Endometrial microvascular endothelial cells (primary cell): ENCODE measurements around the gene AK8. TPM values are rescaled to one million over a fixed set of nuclear protein-coding genes. Genes with fewer than 3 reads are reported as not detected.

Experiments
- in situ Hi-C: cut with HindIII; loops from 2 replicates; pipeline ENCODE4 v1.10.0; 2017; ENCODE audit warnings: low sequenced_read_pairs, low pct_unique_long_range_greater_than_20kb; ENCODE audit errors: inconsistent ontology term
- total RNA-seq: library from RNA; depleted of rRNA; stranded (reverse); fragments of >200 nt; gene quantifications from one replicate; pipeline ENCODE4 v1.2.3, GENCODE V29; 2015; ENCODE audit errors: inconsistent ontology term

AK8 gene
- total RNA-seq, 1 donor from 2014 or later: not detected

GRCh38 chr9:132809677-132810271 lies 68.3 kb downstream of the AK8 start:
- in situ Hi-C loops: no loop called here

- in situ Hi-C loops: no loop called here
These were observed 69.4 kb downstream of the AK8 start for GRCh38 chr9:132808645-132809044.

GRCh38 chr9:132806723-132807421 lies 71.2 kb downstream of the AK8 start:
- in situ Hi-C loops: no loop called here

GRCh38 chr9:132806306-132806705 lies 71.8 kb downstream of the AK8 start:
- in situ Hi-C loops: no loop called here

GRCh38 chr9:132804576-132805295 lies 73.3 kb downstream of the AK8 start:
- in situ Hi-C loops: no loop called here

GRCh38 chr9:132802121-132802795 lies 75.8 kb downstream of the AK8 start:
- in situ Hi-C loops: no loop called here

- in situ Hi-C loops: no loop called here
These were observed 76.4 kb downstream of the AK8 start for GRCh38 chr9:132801659-132802058.

GRCh38 chr9:132800038-132800648 lies 77.9 kb downstream of the AK8 start:
- in situ Hi-C loops: no loop called here

- in situ Hi-C loops: no loop called here
These were observed 79.0 kb downstream of the AK8 start for GRCh38 chr9:132798817-132799790.

GRCh38 chr9:132797861-132798659 lies 80.0 kb downstream of the AK8 start:
- in situ Hi-C loops: no loop called here

- in situ Hi-C loops: no loop called here
These were observed 82.4 kb downstream of the AK8 start for GRCh38 chr9:132795511-132796303.

- in situ Hi-C loops: no loop called here
These were observed 83.2 kb downstream of the AK8 start for GRCh38 chr9:132794730-132795380.

- in situ Hi-C loops: no loop called here
These were observed 84.2 kb downstream of the AK8 start for GRCh38 chr9:132793606-132794580.

- in situ Hi-C loops: no loop called here
These were observed 85.5 kb downstream of the AK8 start for GRCh38 chr9:132792547-132792946.

GRCh38 chr9:132791699-132792240 lies 86.3 kb downstream of the AK8 start:
- in situ Hi-C loops: no loop called here
